Fibroblast of mammary gland (primary cell): Measurements from ENCODE around the gene NRSN1.

Experiments used
- DNase-seq: peaks from one replicate; pipeline ENCODE4 v3.0.0-alpha.2; 2010; ENCODE audit warnings: low read depth
- H3K4me3 ChIP-seq: 2 replicates; pipeline ENCODE4 v1.5.1; 2011; ENCODE audit warnings: low read depth, mild to moderate bottlenecking, low read length, moderate library complexity; ENCODE audit not compliant: control insufficient read depth
- TF ChIP-seq, protein P1 (sequence below): conservative IDR thresholded peaks from 2 replicates; pipeline ENCODE4 v1.5.1; 2011; ENCODE audit warnings: low read depth, low read length, inconsistent platforms; ENCODE audit not compliant: control insufficient read depth, insufficient read depth

NRSN1 gene

DNA sequence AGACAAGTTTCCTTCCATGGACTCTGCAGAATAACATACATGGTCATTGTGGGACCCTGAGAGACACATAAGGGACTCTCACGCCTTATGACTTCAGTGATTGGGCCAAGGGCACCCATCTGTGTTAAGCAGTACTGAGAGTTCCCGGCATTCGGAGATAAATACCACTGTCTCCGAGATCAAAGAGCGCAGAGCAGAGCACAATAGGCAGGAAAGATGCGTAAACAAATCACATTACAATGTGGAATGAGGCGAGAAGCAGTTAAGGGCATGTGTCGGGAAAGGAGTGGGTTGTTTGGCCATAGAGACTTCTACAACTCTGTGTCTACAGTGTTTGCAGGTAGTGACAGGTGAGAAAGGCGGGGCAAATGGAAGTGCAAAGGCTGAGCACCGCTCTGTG is 57.6 kb downstream of the NRSN1 start:
- DNase-seq, result no peak
- H3K4me3 ChIP-seq, result no peak overlapping the region
- TF ChIP-seq, protein P1, sequence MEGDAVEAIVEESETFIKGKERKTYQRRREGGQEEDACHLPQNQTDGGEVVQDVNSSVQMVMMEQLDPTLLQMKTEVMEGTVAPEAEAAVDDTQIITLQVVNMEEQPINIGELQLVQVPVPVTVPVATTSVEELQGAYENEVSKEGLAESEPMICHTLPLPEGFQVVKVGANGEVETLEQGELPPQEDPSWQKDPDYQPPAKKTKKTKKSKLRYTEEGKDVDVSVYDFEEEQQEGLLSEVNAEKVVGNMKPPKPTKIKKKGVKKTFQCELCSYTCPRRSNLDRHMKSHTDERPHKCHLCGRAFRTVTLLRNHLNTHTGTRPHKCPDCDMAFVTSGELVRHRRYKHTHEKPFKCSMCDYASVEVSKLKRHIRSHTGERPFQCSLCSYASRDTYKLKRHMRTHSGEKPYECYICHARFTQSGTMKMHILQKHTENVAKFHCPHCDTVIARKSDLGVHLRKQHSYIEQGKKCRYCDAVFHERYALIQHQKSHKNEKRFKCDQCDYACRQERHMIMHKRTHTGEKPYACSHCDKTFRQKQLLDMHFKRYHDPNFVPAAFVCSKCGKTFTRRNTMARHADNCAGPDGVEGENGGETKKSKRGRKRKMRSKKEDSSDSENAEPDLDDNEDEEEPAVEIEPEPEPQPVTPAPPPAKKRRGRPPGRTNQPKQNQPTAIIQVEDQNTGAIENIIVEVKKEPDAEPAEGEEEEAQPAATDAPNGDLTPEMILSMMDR, result no peak

DNA sequence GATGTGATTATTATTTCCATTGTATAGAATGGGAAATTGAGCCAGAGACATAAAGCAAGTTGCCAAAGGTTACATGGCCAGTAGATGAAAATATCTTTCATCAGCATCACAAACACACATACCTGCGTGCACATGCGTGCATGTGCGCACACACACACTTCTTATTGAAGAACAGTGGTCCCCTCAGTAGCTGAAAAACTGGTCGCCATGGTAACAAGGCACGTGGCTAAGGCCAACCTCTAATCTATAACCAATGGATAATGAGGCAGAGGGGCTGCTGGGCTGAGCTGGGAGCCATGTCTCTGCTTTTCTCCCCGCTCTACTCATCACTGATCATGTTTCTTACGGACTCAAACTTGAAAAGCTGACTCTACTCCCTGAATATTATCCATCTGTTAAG is 60.3 kb downstream of the NRSN1 start:
- DNase-seq, result no peak
- H3K4me3 ChIP-seq, result no peak overlapping the region
- TF ChIP-seq, protein P1, result no peak

DNA sequence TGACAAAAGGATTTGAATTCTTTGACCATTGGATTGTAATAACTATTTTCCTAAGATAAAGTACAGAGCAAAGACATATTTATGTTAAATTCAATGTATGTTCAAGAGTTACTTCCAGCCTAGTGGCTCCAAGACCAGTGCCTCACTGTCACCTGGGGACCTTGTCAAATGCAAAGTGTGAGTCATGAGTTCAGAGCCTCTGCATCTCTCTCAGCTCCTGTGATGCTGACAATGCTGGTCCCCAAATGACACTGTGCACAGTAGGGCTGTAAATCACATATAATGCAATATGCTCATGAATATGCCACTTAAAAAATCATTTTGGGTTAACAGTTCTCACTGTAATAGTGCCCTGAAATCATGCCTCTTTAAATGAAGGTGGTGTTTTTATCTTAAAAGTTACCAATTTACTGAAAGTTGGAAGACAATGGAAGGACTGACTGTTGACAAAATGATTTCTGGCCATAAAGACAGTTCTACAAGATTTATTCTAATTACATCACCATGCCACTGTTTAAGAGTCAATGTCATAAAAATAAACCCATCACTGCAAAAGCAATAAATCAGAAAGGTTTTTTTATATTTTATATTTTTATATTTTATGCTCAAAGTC is 62.1 kb downstream of the NRSN1 start:
- TF ChIP-seq, protein P1, result no peak
- H3K4me3 ChIP-seq, result no peak overlapping the region
- DNase-seq, result no peak

DNA sequence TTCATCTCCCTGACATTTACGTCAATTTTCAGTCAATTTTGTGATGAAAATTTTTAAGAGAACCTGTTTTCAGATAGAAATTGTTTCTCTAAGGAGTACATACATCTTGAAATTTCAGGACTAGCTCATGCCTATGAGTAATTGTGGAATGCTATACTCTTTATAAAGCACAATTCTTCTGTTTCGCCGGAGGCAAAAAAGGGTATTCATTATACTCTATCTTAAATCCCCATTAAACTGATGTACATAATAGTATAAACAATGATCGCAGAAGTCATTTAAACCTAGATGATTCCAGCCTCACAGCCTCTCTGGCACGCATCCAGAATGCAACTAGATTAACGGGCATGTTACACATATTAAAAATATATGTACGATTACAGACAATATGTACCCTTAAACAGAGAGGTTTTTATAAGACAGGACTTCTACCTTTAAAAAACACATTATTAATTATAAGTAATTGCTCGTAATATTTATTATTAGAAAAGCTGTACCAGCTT is 62.6 kb downstream of the NRSN1 start:
- H3K4me3 ChIP-seq, result no peak overlapping the region
- TF ChIP-seq, protein P1, result no peak
- no peak for DNase-seq

DNA sequence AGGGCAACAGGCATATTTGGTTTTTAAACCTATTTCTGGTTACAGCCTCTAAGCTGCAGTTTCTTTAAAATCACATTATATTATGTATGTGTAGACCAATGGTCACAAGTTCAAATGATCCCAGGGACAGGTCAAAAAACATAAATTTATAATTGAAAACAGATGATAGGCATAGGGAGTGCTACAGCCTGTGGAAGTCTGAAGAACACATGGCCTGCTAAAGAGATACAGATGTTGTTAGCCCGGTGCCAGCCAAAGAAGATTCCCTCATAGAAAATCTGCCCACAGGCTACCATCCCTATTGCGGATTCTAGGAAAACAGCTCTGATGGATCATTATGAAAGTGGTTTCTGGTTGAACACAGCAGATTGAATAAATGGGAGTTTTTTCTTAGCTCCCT is 65.3 kb downstream of the NRSN1 start:
- DNase-seq, result peak; percentile 20
- TF ChIP-seq, protein P1, result no peak

DNA sequence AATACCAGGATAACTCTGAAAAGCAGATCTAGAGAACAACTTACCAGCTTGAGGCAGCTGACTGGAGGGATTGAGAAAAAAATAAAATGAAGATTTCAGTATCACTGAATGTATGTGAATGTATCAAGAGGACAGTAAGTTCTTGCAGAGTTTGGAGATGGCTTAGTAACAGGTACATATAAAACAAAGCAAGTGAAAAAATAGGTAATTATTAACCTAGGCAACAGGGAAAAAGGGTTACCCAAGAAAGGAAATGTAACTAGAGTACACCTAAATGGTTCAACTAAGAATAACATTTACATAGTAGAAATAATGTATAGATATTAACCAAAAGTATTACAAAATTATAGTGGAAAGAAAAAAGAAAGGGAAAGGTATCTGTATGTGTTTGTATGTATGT is 67.3 kb downstream of the NRSN1 start:
- DNase-seq, result no peak
- H3K4me3 ChIP-seq, result no peak overlapping the region
- TF ChIP-seq, protein P1, result no peak

More for the DNA sequence above, 65.3 kb downstream of the NRSN1 start:
- no peak overlapping the region for H3K4me3 ChIP-seq

DNA sequence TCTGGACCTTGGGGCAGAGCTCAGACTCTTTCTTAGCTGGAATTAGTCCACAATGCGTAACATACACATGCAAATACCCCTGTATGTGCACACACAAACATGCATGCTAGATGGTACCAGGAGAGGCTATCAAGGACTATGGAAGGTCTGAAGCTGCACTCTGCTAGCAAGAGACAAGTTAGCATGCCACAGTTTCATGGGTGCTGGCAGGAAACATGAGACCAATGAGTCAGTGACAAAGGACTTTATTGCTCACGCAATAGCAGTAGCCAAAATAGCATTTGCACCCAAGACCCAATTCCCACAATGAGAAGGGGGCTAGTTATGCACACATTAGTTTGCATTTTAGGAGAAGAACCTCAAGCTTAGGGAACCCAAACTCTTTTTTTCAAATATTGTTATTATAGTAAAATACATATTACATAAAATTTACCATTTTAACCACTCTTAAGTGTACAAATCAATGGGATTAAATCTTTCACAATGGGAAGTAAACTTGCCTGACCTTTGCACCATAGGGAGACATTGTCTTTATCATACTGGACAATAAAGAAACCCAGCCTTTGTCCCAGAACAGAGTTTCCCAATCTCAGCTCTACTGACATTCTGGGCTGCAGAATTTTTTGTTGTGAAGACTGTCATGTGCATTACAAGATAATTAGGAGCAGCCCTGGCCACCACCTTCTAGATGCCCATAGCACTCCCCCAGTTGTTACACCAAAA is 69.1 kb downstream of the NRSN1 start:
- TF ChIP-seq, protein P1, result no peak
- peak; percentile 2 for DNase-seq
- no peak overlapping the region for H3K4me3 ChIP-seq
